Gastroesophageal sphincter (tissue), 4 donors: ENCODE measurements around the gene EVC2. TPM values are rescaled to one million over a fixed set of nuclear protein-coding genes. Genes with fewer than 3 reads are reported as not detected.

Experiments used
- ATAC-seq: fragments of 150-250 bp; one replicate; pipeline ENCODE4 v1.9.1; 2016; ENCODE audit warnings: mild to moderate bottlenecking, moderate library complexity
- H3K27ac ChIP-seq, 4 donors: fragments of 200-600 bp; sonication (generic) in 3 of 4; 1 replicate in 3 of 4; 2 replicates in 1 of 4; pipeline ENCODE4 v1.5.1; 2016 to 2019
- H3K27me3 ChIP-seq: fragments of 200-600 bp; sonication (generic); one replicate; pipeline ENCODE4 v1.5.1; 2019
- H3K36me3 ChIP-seq, 2 donors: fragments of 200-600 bp; sonication (generic); one replicate each; pipeline ENCODE4 v1.5.1; 2019; ENCODE audit warnings: control low read depth in 1 of 2
- H3K4me1 ChIP-seq, 3 donors: fragments of 200-600 bp; sonication (generic); 1 replicate in 2 of 3; 2 replicates in 1 of 3; pipeline ENCODE4 v1.5.1; 2016 to 2019; ENCODE audit warnings: control low read depth in 2 of 3
- H3K4me3 ChIP-seq, 2 donors: fragments of 200-600 bp; sonication (generic); one replicate each; pipeline ENCODE4 v1.5.1; 2019; ENCODE audit warnings: mild to moderate bottlenecking in 1 of 2, moderate library complexity in 1 of 2
- H3K9me3 ChIP-seq, 3 donors: fragments of 200-600 bp; sonication (generic); one replicate each; pipeline ENCODE4 v1.5.1; 2017 to 2019; ENCODE audit warnings: control low read depth in 2 of 3
- CTCF ChIP-seq, 4 experiments: fragments of 200-600 bp in 2 of 4; fragments of 450-650 bp in 2 of 4; sonication (generic) in 1 of 4; IDR thresholded peaks; one replicate each; pipeline ENCODE4 v1.5.1; 2017 to 2019; ENCODE audit warnings: antibody characterized with exemption in 4 of 4, mild to moderate bottlenecking in 2 of 4, moderate library complexity in 2 of 4
- EP300 ChIP-seq: sonication (generic); formaldehyde crosslinking; IDR thresholded peaks from one replicate; pipeline ENCODE4 v1.6.1; 2017; ENCODE audit warnings: antibody characterized with exemption, mild to moderate bottlenecking
- POLR2A ChIP-seq, 2 donors: fragments of 450-650 bp; IDR thresholded peaks; one replicate each; pipeline ENCODE4 v1.6.1; 2017; ENCODE audit warnings: antibody characterized with exemption in 2 of 2, mild to moderate bottlenecking in 2 of 2, moderate library complexity in 1 of 2
- POLR2AphosphoS5 ChIP-seq: sonication (generic); formaldehyde crosslinking; IDR thresholded peaks from one replicate; pipeline ENCODE4 v1.6.1; 2017; ENCODE audit warnings: antibody characterized with exemption
- WGBS, 2 donors: methylation state at CpG; one replicate each; pipeline ENCODE4 v1.1.5; 2018; ENCODE audit warnings: low coverage in 1 of 2; 5-methylcytosine and 5-hydroxymethylcytosine counted together
- total RNA-seq, 4 donors: library from RNA; depleted of rRNA; stranded (reverse); fragments of >200 nt; gene quantifications; one replicate each; pipeline ENCODE4 v1.1.0, GENCODE V29; 2016

Gene EVC2
- total RNA-seq, 4 donors from 2014 or later = 9.3 to 16.3 (median 12.4) TPM

GRCh38 chr4:5532100-5532499 is 176.3 kb downstream of the EVC2 start:
- 76% methylated on average over 2 of the region's 2 CpGs; no CpG with 5 or more reads in 1 of the 2 donors for WGBS, 2 donors
- H3K4me3 ChIP-seq = no peak overlapping the region
- no peak for TF ChIP-seq POLR2A (IDR thresholded peaks at IDR 0.05)
- no peak for TF ChIP-seq CTCF (IDR thresholded peaks at IDR 0.05)
- TF ChIP-seq EP300 = no peak
- no peak for TF ChIP-seq POLR2AphosphoS5
- no peak overlapping the region for H3K27ac ChIP-seq
- ATAC-seq = no peak
- no peaks in the 10 kb centered on the region for H3K4me1 ChIP-seq
- no peaks in the 10 kb centered on the region for H3K27me3 ChIP-seq
- peaks cover 0 to 76% of the 10 kb centered on the region in 2 donors for H3K36me3 ChIP-seq
- H3K9me3 ChIP-seq = peaks cover 0 to 10% (median 0%) of the 10 kb centered on the region in 3 donors

GRCh38 chr4:5528031-5528436 is 180.3 kb downstream of the EVC2 start:
- no peak for ATAC-seq
- Histone ChIP-seq H3K27me3 (no peaks in the 10 kb centered on the region), H3K9me3 (no peaks in the 10 kb centered on the region), H3K27ac (no peak overlapping the region), H3K36me3 (peaks cover 0 to 49% of the 10 kb centered on the region in 2 donors), H3K4me3 (no peak overlapping the region), H3K4me1 (peaks cover 0 to 9% (median 0%) of the 10 kb centered on the region in 3 donors)
- TF ChIP-seq EP300 (no peak), POLR2AphosphoS5 (no peak), POLR2A (IDR thresholded peaks at IDR 0.05) (no peak), CTCF (IDR thresholded peaks at IDR 0.05) (no peak)
- WGBS, 2 donors = 93% methylated on average over 4 of the region's 4 CpGs; no CpG with 5 or more reads in 1 of the 2 donors

GRCh38 chr4:5527211-5527610 is 181.1 kb downstream of the EVC2 start:
- no peaks in the 10 kb centered on the region for H3K27me3 ChIP-seq
- TF ChIP-seq POLR2A (IDR thresholded peaks at IDR 0.05) (no peak), POLR2AphosphoS5 (no peak), EP300 (no peak), CTCF (IDR thresholded peaks at IDR 0.05) (no peak)
- WGBS, 2 donors = 38% methylated on average over 3 of the region's 3 CpGs; no CpG with 5 or more reads in 1 of the 2 donors

GRCh38 chr4:5526080-5526846 is 182.1 kb downstream of the EVC2 start:
- Histone ChIP-seq H3K27ac (no peak overlapping the region), H3K4me3 (no peak overlapping the region), H3K9me3 (no peaks in the 10 kb centered on the region), H3K36me3 (peaks cover 0 to 35% of the 10 kb centered on the region in 2 donors), H3K27me3 (no peaks in the 10 kb centered on the region), H3K4me1 (peaks cover 0 to 9% (median 0%) of the 10 kb centered on the region in 3 donors)
- TF ChIP-seq POLR2A (IDR thresholded peaks at IDR 0.05) (no peak), POLR2AphosphoS5 (no peak), EP300 (no peak), CTCF (IDR thresholded peaks at IDR 0.05) (no peak)
- no peak for ATAC-seq
- WGBS, 2 donors = 53 to 75% methylated on average over 2 to 3 of the region's 3 CpGs

More at GRCh38 chr4:5527211-5527610, 181.1 kb downstream of the EVC2 start:
- Histone ChIP-seq H3K27ac (no peak overlapping the region), H3K4me3 (no peak overlapping the region), H3K36me3 (peaks cover 0 to 41% of the 10 kb centered on the region in 2 donors), H3K9me3 (no peaks in the 10 kb centered on the region), H3K4me1 (peaks cover 0 to 9% (median 0%) of the 10 kb centered on the region in 3 donors)
- no peak for ATAC-seq
